Measurements from ENCODE around the gene ZFP90. TPM values are rescaled to one million over a fixed set of nuclear protein-coding genes. Genes with fewer than 3 reads are reported as not detected.

ZFP90 gene
- total RNA-seq, 2 experiments from 2014 or later, result 36.6 to 40.2 TPM

DNA sequence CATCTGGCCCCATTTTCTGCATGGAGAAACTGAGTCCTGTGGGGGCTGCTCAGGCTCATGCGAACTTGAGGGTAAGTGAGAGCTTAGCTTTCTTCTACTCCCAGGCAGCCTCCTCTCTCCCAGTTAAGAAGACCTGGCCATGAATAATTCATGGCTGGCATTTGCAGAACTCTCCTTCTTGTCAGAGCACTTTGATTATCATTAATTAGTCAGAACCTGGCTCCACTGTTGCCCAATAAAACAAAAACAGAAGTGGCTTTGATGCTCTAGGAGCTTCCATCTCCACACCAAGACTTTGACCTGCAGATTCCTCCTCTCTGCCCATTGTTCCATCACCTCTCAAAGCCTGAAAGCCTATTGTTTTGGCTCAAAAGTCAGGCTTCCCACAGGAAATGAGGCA, 60.5 kb downstream of the ZFP90 start:
- no peaks in the 10 kb centered on the region for H3K9me3 Mint-ChIP-seq
- no peaks in the 10 kb centered on the region for H3K4me1 Mint-ChIP-seq (ENCODE audit: low read depth)
- H3K36me3 Mint-ChIP-seq, result no peaks in the 10 kb centered on the region
- H3K27ac Mint-ChIP-seq, result no peak overlapping the region
- ChIA-PET POLR2A (no interaction called here), CTCF (interaction anchor here (1.2 to 3.1 kb wide), 3 partner anchors 9 to 79 kb away, joined by 3 to 11 read pairs (median 7); no protein-coding TSS in a partner anchor)
- no peak overlapping the region for H3K4me3 Mint-ChIP-seq
- no peak for DNase-seq
- intact Hi-C loops (cut with micrococcal nuclease), result no loop called here
- H3K27me3 Mint-ChIP-seq, result no peaks in the 10 kb centered on the region

DNA sequence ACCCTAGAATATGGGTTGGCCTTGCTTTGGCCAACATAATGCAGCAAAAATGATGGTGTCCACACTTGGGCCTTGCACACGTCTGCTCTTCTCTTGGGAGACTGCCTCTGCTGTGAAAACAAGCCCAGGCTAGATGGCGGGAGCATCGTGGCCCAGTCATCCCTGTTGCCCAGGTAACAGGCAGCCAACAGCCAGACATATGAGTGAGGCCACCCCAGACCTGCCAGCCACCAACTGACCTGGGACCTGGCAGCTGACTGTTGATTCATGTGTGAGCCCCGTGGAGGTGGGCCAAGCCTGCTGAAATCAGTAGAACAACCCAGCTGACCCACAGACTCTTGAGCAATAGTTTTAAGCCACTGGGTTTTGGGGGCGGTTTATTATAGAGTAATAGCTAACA, 66.7 kb downstream of the ZFP90 start:
- Mint-ChIP-seq H3K9me3 (no peaks in the 10 kb centered on the region), H3K4me3 (no peak overlapping the region), H3K27me3 (no peaks in the 10 kb centered on the region), H3K4me1 (ENCODE audit: low read depth) (no peaks in the 10 kb centered on the region), H3K36me3 (no peaks in the 10 kb centered on the region), H3K27ac (no peak overlapping the region)
- ChIA-PET CTCF (interaction anchor here (1.5 to 2.6 kb wide), 2 partner anchors 15 to 195 kb away, joined by 4 to 12 read pairs; no protein-coding TSS in a partner anchor), POLR2A (interaction anchor here (1.2 kb wide), 1 partner anchor 16 kb away, joined by 3 read pairs; no protein-coding TSS in a partner anchor)
- intact Hi-C loops (cut with micrococcal nuclease), result no loop called here
- DNase-seq, result no peak

DNA sequence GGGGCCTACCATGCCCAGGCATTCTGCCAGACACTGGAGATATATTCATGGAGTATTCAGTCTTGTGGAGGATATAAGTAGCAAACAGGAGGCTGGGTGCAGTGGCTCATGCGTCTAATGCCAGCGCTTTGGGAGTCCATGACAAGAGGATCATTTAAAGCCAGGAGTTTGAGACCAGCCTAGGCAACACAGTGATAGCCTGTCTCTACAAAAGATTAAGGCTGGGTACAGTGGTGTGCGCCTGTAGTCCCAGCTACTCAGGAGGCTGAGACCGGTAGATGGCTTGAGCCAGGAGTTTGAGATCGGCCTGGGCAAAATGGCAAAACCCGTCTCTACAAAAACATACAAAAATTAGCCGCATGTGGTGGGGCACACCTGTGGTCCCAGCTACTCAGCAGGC, 68.4 kb downstream of the ZFP90 start:
- ChIA-PET POLR2A (no interaction called here), CTCF (interaction anchor here (0.9 to 1.1 kb wide), 2 partner anchors 17 to 193 kb away, joined by 3 read pairs; no protein-coding TSS in a partner anchor)
- Mint-ChIP-seq H3K4me3 (no peak overlapping the region), H3K9me3 (no peaks in the 10 kb centered on the region), H3K4me1 (ENCODE audit: low read depth) (no peaks in the 10 kb centered on the region), H3K27ac (no peak overlapping the region), H3K27me3 (no peaks in the 10 kb centered on the region), H3K36me3 (no peaks in the 10 kb centered on the region)
- DNase-seq, result no peak
- intact Hi-C loops (cut with micrococcal nuclease), result no loop called here

DNA sequence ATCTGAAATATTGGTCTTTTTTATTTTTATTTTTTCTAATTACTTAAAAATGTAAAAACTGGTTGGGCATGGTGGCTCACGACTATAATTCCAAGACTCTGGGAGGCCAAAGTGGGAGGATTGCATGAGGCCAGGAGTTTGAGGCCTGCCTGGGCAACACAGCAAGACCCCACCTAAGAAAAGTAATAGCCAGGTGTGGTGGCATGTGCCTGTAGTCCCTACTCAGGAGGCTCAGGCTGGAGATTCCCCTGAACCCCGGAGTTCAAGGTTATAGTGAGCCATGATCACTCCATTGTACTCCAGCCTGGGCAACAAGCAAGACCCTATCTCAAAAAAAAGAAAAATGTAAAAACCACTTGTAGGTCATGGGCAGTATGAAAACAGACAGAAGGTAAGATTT, 69.2 kb downstream of the ZFP90 start:
- H3K9me3 Mint-ChIP-seq, result peaks cover 4% of the 10 kb centered on the region
- no peaks in the 10 kb centered on the region for H3K27me3 Mint-ChIP-seq
- ChIA-PET POLR2A (interaction anchor here (0.6 kb wide), 1 partner anchor 339 kb away, joined by 4 read pairs; no protein-coding TSS in a partner anchor), CTCF (interaction anchor here (0.9 kb wide), 1 partner anchor 192 kb away, joined by 3 read pairs; no protein-coding TSS in a partner anchor)
- no peak overlapping the region for H3K27ac Mint-ChIP-seq
- no peaks in the 10 kb centered on the region for H3K4me1 Mint-ChIP-seq (ENCODE audit: low read depth)
- H3K4me3 Mint-ChIP-seq, result no peak overlapping the region
- DNase-seq, result no peak
- no peaks in the 10 kb centered on the region for H3K36me3 Mint-ChIP-seq
- intact Hi-C loops (cut with micrococcal nuclease), result no loop called here

DNA sequence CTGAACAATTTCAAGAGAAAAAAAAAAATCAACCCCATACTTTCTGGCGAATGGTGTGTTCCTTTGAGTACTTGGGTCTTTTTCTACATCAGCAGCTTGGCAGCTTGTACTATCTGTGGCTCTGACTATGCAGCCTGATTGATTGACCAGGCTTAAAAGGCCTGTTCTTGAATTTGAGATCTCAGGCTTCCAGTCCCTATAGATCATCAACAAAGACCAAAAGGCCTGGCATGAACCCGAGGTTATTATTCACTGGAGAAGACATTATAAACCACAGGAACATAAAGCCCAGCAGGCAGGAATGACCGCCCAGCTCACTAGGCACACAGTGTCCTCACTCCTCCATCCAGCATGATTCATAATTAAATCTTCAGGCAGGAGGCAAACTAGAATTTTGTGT, 73.9 kb downstream of the ZFP90 start:
- H3K36me3 Mint-ChIP-seq, result no peaks in the 10 kb centered on the region
- H3K27ac Mint-ChIP-seq, result no peak overlapping the region
- H3K4me1 Mint-ChIP-seq (ENCODE audit: low read depth), result no peaks in the 10 kb centered on the region
- DNase-seq, result no peak
- H3K9me3 Mint-ChIP-seq, result peaks cover 14% of the 10 kb centered on the region
- H3K27me3 Mint-ChIP-seq, result no peaks in the 10 kb centered on the region
- CTCF ChIA-PET, result interaction anchor here (0.8 to 1.1 kb wide), 2 partner anchors 92 to 99 kb away, joined by 3 read pairs; no protein-coding TSS in a partner anchor
- no peak overlapping the region for H3K4me3 Mint-ChIP-seq
- intact Hi-C loops (cut with micrococcal nuclease), result no loop called here
- POLR2A ChIA-PET, result no interaction called here

DNA sequence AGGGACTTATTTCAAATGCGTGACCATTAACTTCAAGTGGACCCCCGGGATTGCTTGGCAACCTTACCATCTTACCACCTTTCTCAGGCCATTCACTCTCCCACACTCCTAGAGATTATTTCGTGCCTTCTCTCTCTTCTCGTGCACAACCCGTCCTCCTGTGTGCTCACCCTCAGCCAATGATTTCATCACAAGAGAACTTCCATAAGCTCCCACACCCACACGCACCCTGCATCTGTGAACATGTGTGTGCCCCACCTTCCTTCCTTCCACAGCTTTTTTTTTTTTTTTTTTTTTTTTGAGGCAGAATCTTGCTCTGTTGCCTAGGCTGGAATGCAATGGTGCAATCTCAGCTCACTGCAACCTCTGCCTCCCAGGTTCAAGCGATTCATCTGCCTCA, 78.6 kb downstream of the ZFP90 start:
- H3K4me1 Mint-ChIP-seq (ENCODE audit: low read depth), result no peaks in the 10 kb centered on the region
- no peaks in the 10 kb centered on the region for H3K27me3 Mint-ChIP-seq
- no peaks in the 10 kb centered on the region for H3K36me3 Mint-ChIP-seq
- ChIA-PET CTCF (interaction anchor here (1.1 kb wide), 1 partner anchor 183 kb away, joined by 3 read pairs; no protein-coding TSS in a partner anchor), POLR2A (no interaction called here)
- intact Hi-C loops (cut with micrococcal nuclease), result no loop called here
- no peak for DNase-seq
- H3K27ac Mint-ChIP-seq, result no peak overlapping the region
- no peak overlapping the region for H3K4me3 Mint-ChIP-seq
- H3K9me3 Mint-ChIP-seq, result peaks cover 15% of the 10 kb centered on the region

Other genes starting within 250 kb of the ZFP90 start
- gene SLC7A6OS, start 228.3 kb upstream of the ZFP90 start, total RNA-seq, result 10 to 100 TPM; 20.6 to 22.2 TPM
- 10 to 100 TPM; 60.4 to 62.8 TPM for gene PRMT7, start 228.3 kb upstream of the ZFP90 start, total RNA-seq
- gene SMPD3, start 90.8 kb upstream of the ZFP90 start, total RNA-seq, result under 1 TPM; 0.07 to 0.12 TPM
- gene CDH3, start 106.0 kb downstream of the ZFP90 start, total RNA-seq, result 1 to 10 TPM; 5.2 to 5.3 TPM
- 1 to 10 TPM; 2.4 to 3.1 TPM for gene CDH1, start 198.0 kb downstream of the ZFP90 start, total RNA-seq